ENCODE measurements around the gene DPP6.

DNA sequence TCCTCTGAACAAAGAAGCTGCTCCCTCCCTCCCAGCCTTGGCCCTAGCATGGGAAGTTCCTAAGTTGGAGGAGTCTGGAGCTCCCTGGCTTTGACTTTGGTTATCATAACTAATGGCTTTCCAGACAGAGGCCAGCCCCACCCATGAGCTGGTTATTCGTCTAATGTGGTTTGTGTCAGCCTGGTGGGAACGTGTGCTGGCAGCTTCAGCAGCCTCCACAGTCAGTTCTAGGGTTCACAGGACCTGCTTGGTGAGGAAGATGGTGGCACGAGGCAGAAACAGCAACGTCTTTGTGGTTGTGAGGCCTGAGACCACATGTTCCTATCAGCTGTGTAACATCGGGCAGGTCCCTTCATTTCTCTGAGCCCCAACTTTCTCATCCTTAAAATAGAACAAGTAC is 847.7 kb downstream of the DPP6 start:
- TF ChIP-seq, protein P1, sequence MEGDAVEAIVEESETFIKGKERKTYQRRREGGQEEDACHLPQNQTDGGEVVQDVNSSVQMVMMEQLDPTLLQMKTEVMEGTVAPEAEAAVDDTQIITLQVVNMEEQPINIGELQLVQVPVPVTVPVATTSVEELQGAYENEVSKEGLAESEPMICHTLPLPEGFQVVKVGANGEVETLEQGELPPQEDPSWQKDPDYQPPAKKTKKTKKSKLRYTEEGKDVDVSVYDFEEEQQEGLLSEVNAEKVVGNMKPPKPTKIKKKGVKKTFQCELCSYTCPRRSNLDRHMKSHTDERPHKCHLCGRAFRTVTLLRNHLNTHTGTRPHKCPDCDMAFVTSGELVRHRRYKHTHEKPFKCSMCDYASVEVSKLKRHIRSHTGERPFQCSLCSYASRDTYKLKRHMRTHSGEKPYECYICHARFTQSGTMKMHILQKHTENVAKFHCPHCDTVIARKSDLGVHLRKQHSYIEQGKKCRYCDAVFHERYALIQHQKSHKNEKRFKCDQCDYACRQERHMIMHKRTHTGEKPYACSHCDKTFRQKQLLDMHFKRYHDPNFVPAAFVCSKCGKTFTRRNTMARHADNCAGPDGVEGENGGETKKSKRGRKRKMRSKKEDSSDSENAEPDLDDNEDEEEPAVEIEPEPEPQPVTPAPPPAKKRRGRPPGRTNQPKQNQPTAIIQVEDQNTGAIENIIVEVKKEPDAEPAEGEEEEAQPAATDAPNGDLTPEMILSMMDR (IDR thresholded peaks at IDR 0.05; ENCODE audit: insufficient read depth, low read depth, low read length) = no peak
- no peak for TF ChIP-seq EZH2 (IDR thresholded peaks at IDR 0.05; ENCODE audit: insufficient read depth, low read length)
